GM23338 (cell line): ENCODE results near the gene NAA25. TPM values are rescaled to one million over a fixed set of nuclear protein-coding genes. Genes with fewer than 3 reads are reported as not detected.

Experiments used
- ATAC-seq: fragments of 200-7000 bp; cut with Tn5 transposase; 3 replicates; pipeline ENCODE4 v1.9.1; 2020
- DNase-seq: peaks from one replicate; pipeline ENCODE4 v3.0.0-alpha.2; 2015; ENCODE audit warnings: low spot score
- H2AFZ ChIP-seq: fragments of 200-600 bp; sonication (generic); 2 replicates; pipeline ENCODE4 v1.8.0; 2016; ENCODE audit warnings: antibody characterized with exemption, mild to moderate bottlenecking, moderate library complexity
- H3F3A ChIP-seq: fragments of 200-600 bp; sonication (generic); replicated peaks from 2 replicates; pipeline ENCODE4 v1.8.0; 2017; ENCODE audit warnings: antibody characterized with exemption, mixed run types, low read depth
- H3K27ac ChIP-seq: fragments of 200-600 bp; sonication (generic); 2 replicates; pipeline ENCODE4 v1.6.1; 2016; ENCODE audit warnings: low read depth
- H3K27me3 ChIP-seq: fragments of 200-600 bp; sonication (generic); 2 replicates; pipeline ENCODE4 v1.8.0; 2016; ENCODE audit warnings: mild to moderate bottlenecking, mixed run types, moderate library complexity; ENCODE audit not compliant: insufficient read depth
- H3K36me3 ChIP-seq: fragments of 200-600 bp; sonication (generic); 2 replicates; pipeline ENCODE4 v1.8.0; 2016; ENCODE audit warnings: mild to moderate bottlenecking; ENCODE audit not compliant: insufficient read depth
- H3K4me1 ChIP-seq: fragments of 200-600 bp; sonication (generic); 2 replicates; pipeline ENCODE4 v1.8.0; 2016; ENCODE audit warnings: mild to moderate bottlenecking, moderate library complexity; ENCODE audit not compliant: insufficient read depth
- H3K4me2 ChIP-seq: fragments of 200-600 bp; sonication (generic); 2 replicates; pipeline ENCODE4 v1.7.1; 2017; ENCODE audit warnings: mixed run types
- H3K4me3 ChIP-seq: fragments of 200-600 bp; sonication (generic); 2 replicates; pipeline ENCODE4 v1.6.1; 2016; ENCODE audit warnings: mixed run types
- H3K79me2 ChIP-seq: fragments of 200-600 bp; sonication (generic); replicated peaks from 2 replicates; pipeline ENCODE4 v1.8.0; 2017; ENCODE audit warnings: mild to moderate bottlenecking; ENCODE audit not compliant: insufficient read depth
- H3K9me2 ChIP-seq: fragments of 200-600 bp; sonication (generic); 2 replicates; pipeline ENCODE4 v1.8.0; 2017; ENCODE audit not compliant: insufficient read depth
- H4K20me1 ChIP-seq: fragments of 200-600 bp; sonication (generic); replicated peaks from 2 replicates; pipeline ENCODE4 v1.8.0; 2017; ENCODE audit warnings: mild to moderate bottlenecking; ENCODE audit not compliant: insufficient read depth
- H3K27ac Mint-ChIP-seq: 2 replicates; pipeline ENCODE4 v1.8.0; 2020; ENCODE audit warnings: inconsistent platforms, mild to moderate bottlenecking, moderate library complexity, mixed read lengths
- H3K27me3 Mint-ChIP-seq: 3 replicates; pipeline ENCODE4 v1.8.0; 2022; ENCODE audit warnings: low read depth, mild to moderate bottlenecking, moderate library complexity, mixed read lengths, inconsistent platforms; ENCODE audit not compliant: insufficient read depth, poor library complexity
- H3K36me3 Mint-ChIP-seq: 3 replicates; pipeline ENCODE4 v1.8.0; 2021; ENCODE audit warnings: low read depth, mild to moderate bottlenecking, inconsistent platforms, moderate library complexity, mixed read lengths
- H3K4me1 Mint-ChIP-seq: 3 replicates; pipeline ENCODE4 v1.8.0; 2020; ENCODE audit warnings: mild to moderate bottlenecking, inconsistent platforms, mixed read lengths
- H3K4me3 Mint-ChIP-seq: 3 replicates; pipeline ENCODE4 v1.8.0; 2021; ENCODE audit warnings: moderate library complexity, mild to moderate bottlenecking, inconsistent platforms, mixed read lengths
- H3K9me3 Mint-ChIP-seq: 3 replicates; pipeline ENCODE4 v1.8.0; 2020; ENCODE audit warnings: moderate library complexity, mild to moderate bottlenecking, inconsistent platforms, mixed read lengths
- CREB1 ChIP-seq: fragments of 250-450 bp; sonication (Bioruptor Pico); IDR thresholded peaks from 2 replicates; pipeline ENCODE4 v1.5.0; 2020; ENCODE audit warnings: low read depth, mild to moderate bottlenecking, moderate library complexity
- EZH2 ChIP-seq: fragments of 200-600 bp; sonication (generic); IDR thresholded peaks from one replicate; pipeline ENCODE4 v1.8.0; 2017; ENCODE audit warnings: antibody characterized with exemption, mild to moderate bottlenecking, low read depth; ENCODE audit not compliant: unreplicated experiment
- NANOG ChIP-seq: IDR thresholded peaks from 2 replicates; pipeline ENCODE4 v1.6.1; 2016; ENCODE audit warnings: antibody characterized with exemption, borderline replicate concordance
- POLR2AphosphoS5 ChIP-seq: IDR thresholded peaks from 2 replicates; pipeline ENCODE4 v1.6.1; 2016; ENCODE audit warnings: antibody characterized with exemption, low read depth
- STAT1 ChIP-seq: IDR thresholded peaks from one replicate; pipeline ENCODE4 v1.6.1; 2016; ENCODE audit warnings: antibody characterized with exemption; ENCODE audit not compliant: unreplicated experiment
- ZNF114 ChIP-seq: fragments of 250-450 bp; sonication (Bioruptor Pico); IDR thresholded peaks from 2 replicates; pipeline ENCODE4 v1.5.0; 2020; ENCODE audit warnings: mild to moderate bottlenecking, moderate library complexity
- ZNF331 ChIP-seq: fragments of 250-450 bp; sonication (Bioruptor Pico); IDR thresholded peaks from 2 replicates; pipeline ENCODE4 v1.5.0; 2020; ENCODE audit warnings: low read depth, mild to moderate bottlenecking, moderate library complexity
- polyA plus RNA-seq: library from polyadenylated mRNA; unstranded; fragments of >200 nt; fragmentation: Nextera tagmentation; extraction: Ambion mirVana; gene quantifications from 2 replicates; pipeline ENCODE4 v1.2.1, GENCODE V29; 2016
- total RNA-seq: library from RNA; depleted of rRNA; stranded (reverse); fragments of >200 nt; shearing (Covaris generic); gene quantifications from 2 replicates; pipeline ENCODE4 v1.2.3, GENCODE V29; 2014
- TF ChIP-seq, protein P1 (sequence below), 2 experiments: fragments of 200-600 bp in 1 of 2; sonication (generic) in 1 of 2; conservative IDR thresholded peaks; 2 replicates each; pipeline versions ENCODE4 v1.5.1 to v1.6.1; 2016 to 2017; ENCODE audit warnings: antibody characterized with exemption in 2 of 2, low read depth in 2 of 2, mild to moderate bottlenecking in 2 of 2, moderate library complexity in 1 of 2
- TF ChIP-seq, protein P2 (sequence below): IDR thresholded peaks from 2 replicates; pipeline ENCODE4 v1.6.1; 2016; ENCODE audit warnings: antibody characterized with exemption
- TF ChIP-seq, protein P3 (sequence below): fragments of 250-450 bp; sonication (Bioruptor Pico); IDR thresholded peaks from 2 replicates; pipeline ENCODE4 v1.5.0; 2020; ENCODE audit warnings: mild to moderate bottlenecking, moderate library complexity

Gene NAA25
- total and polyA plus RNA-seq, 2 experiments from 2014 or later: 49.0 to 55.1 TPM

DNA sequence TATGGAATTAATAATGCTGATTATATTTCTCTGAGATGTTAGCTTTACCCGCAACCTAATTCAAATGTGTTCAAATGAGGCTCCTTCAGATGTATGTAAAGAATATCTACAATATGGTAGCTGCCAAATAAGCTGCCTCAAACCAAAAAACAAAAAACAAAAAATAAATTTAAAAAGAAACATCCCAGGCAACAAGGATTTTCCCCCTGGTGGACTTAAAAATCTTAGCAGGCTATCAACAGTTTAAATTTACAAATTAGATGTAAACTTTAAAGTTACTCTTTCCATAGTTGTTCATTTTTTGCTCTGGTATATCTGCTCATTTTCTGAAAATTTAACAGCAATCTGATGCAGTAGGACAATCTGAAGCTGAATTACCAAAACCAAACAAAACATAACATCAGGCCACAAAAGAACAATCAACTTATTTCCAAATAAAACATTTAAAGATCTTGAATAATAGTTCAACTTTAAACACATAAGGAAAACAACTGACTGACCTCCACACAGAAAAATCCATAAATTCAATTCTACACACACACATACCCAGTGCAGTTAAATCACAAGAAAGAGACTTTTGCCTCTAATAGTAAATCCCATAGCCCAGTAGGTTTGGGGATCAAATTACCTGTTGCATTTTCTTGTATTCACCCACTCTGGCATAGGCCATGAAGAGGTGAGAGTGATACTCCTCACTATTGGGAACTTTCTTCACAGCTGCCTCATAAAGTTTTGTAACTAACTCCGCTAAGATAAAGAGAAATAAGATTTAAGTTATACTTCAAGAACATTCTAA is 21.3 kb downstream of the NAA25 start:
- Mint-ChIP-seq H3K27ac (no peak overlapping the region), H3K27me3 (peaks cover 3% of the 10 kb centered on the region), H3K4me1 (peaks cover 13% of the 10 kb centered on the region; the same call in 2 of the 3 replicates), H3K4me3 (no peak overlapping the region), H3K9me3 (no peaks in the 10 kb centered on the region), H3K36me3 (peaks cover 70% of the 10 kb centered on the region)
- H3K79me2 ChIP-seq: peaks cover 76% of the 10 kb centered on the region
- 0 out of 2 replicates have a peak, but pooled peaks cover 4% of the 10 kb centered on the region for H3F3A ChIP-seq
- peaks cover 24% of the 10 kb centered on the region for H4K20me1 ChIP-seq
- H3K9me2 ChIP-seq: no peaks in the 10 kb centered on the region
- H3K4me2 ChIP-seq: no peak overlapping the region
- H3K27me3 ChIP-seq: no peaks in the 10 kb centered on the region
- H2AFZ ChIP-seq: no peak overlapping the region
- peak; percentile 74 for ATAC-seq
- H3K27ac ChIP-seq: peak overlapping the region; percentile 36
- no peak overlapping the region for H3K4me3 ChIP-seq
- peaks cover 38% of the 10 kb centered on the region for H3K36me3 ChIP-seq
- peaks cover 5% of the 10 kb centered on the region; the same call in 1 of the 2 replicates for H3K4me1 ChIP-seq
- TF ChIP-seq, protein P1, sequence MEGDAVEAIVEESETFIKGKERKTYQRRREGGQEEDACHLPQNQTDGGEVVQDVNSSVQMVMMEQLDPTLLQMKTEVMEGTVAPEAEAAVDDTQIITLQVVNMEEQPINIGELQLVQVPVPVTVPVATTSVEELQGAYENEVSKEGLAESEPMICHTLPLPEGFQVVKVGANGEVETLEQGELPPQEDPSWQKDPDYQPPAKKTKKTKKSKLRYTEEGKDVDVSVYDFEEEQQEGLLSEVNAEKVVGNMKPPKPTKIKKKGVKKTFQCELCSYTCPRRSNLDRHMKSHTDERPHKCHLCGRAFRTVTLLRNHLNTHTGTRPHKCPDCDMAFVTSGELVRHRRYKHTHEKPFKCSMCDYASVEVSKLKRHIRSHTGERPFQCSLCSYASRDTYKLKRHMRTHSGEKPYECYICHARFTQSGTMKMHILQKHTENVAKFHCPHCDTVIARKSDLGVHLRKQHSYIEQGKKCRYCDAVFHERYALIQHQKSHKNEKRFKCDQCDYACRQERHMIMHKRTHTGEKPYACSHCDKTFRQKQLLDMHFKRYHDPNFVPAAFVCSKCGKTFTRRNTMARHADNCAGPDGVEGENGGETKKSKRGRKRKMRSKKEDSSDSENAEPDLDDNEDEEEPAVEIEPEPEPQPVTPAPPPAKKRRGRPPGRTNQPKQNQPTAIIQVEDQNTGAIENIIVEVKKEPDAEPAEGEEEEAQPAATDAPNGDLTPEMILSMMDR (conservative IDR thresholded peaks at IDR 0.05; ENCODE audit: low read depth in 2 of 2): peak in 1 of 2 experiments; percentile 47; a peak in 2 of 4 replicates
- TF ChIP-seq EZH2: no peak
- DNase-seq: peak; percentile 25

DNA sequence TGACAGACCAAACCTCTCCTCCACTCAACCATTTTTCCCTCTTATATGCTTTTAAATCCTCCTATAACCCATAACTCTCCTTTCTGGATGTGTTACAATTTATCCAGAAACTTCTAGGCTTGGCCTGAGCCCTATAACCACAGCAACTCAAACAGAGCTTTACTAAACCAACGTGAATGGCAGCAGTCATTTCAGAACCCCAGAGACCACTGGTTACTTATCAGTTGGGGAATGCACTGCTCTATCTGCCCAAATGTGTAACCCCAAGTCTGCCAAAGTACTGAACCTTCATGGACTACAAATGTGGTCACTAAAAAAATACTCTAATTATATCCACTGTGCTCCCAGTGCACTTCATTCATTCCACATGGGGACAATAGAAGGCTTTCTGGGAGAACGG is 42.0 kb downstream of the NAA25 start:
- Mint-ChIP-seq H3K4me1 (no peaks in the 10 kb centered on the region), H3K9me3 (no peaks in the 10 kb centered on the region), H3K27me3 (peaks cover 5% of the 10 kb centered on the region), H3K4me3 (no peak overlapping the region), H3K27ac (no peak overlapping the region), H3K36me3 (peaks cover 83% of the 10 kb centered on the region)
- H4K20me1 ChIP-seq: peaks cover 20% of the 10 kb centered on the region; the same call in 1 of the 2 replicates
- H3K4me1 ChIP-seq: no peaks in the 10 kb centered on the region
- ATAC-seq: no peak
- H3K36me3 ChIP-seq: peaks cover 79% of the 10 kb centered on the region
- peaks cover 17% of the 10 kb centered on the region for H3F3A ChIP-seq
- H3K4me2 ChIP-seq: no peak overlapping the region
- H3K9me2 ChIP-seq: no peaks in the 10 kb centered on the region
- no peak overlapping the region for H2AFZ ChIP-seq
- no peak overlapping the region for H3K4me3 ChIP-seq
- H3K27me3 ChIP-seq: no peaks in the 10 kb centered on the region
- no peak for DNase-seq
- H3K27ac ChIP-seq: no peak overlapping the region
- no peaks in the 10 kb centered on the region for H3K79me2 ChIP-seq
- TF ChIP-seq, protein P2, sequence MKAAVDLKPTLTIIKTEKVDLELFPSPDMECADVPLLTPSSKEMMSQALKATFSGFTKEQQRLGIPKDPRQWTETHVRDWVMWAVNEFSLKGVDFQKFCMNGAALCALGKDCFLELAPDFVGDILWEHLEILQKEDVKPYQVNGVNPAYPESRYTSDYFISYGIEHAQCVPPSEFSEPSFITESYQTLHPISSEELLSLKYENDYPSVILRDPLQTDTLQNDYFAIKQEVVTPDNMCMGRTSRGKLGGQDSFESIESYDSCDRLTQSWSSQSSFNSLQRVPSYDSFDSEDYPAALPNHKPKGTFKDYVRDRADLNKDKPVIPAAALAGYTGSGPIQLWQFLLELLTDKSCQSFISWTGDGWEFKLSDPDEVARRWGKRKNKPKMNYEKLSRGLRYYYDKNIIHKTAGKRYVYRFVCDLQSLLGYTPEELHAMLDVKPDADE: no peak
- TF ChIP-seq POLR2AphosphoS5 (no peak), NANOG (no peak), EZH2 (no peak), STAT1 (no peak), CREB1 (CRISPR knock-in tag) (no peak), ZNF331 (CRISPR knock-in tag) (no peak), ZNF114 (CRISPR knock-in tag) (no peak)
- TF ChIP-seq, protein P3, sequence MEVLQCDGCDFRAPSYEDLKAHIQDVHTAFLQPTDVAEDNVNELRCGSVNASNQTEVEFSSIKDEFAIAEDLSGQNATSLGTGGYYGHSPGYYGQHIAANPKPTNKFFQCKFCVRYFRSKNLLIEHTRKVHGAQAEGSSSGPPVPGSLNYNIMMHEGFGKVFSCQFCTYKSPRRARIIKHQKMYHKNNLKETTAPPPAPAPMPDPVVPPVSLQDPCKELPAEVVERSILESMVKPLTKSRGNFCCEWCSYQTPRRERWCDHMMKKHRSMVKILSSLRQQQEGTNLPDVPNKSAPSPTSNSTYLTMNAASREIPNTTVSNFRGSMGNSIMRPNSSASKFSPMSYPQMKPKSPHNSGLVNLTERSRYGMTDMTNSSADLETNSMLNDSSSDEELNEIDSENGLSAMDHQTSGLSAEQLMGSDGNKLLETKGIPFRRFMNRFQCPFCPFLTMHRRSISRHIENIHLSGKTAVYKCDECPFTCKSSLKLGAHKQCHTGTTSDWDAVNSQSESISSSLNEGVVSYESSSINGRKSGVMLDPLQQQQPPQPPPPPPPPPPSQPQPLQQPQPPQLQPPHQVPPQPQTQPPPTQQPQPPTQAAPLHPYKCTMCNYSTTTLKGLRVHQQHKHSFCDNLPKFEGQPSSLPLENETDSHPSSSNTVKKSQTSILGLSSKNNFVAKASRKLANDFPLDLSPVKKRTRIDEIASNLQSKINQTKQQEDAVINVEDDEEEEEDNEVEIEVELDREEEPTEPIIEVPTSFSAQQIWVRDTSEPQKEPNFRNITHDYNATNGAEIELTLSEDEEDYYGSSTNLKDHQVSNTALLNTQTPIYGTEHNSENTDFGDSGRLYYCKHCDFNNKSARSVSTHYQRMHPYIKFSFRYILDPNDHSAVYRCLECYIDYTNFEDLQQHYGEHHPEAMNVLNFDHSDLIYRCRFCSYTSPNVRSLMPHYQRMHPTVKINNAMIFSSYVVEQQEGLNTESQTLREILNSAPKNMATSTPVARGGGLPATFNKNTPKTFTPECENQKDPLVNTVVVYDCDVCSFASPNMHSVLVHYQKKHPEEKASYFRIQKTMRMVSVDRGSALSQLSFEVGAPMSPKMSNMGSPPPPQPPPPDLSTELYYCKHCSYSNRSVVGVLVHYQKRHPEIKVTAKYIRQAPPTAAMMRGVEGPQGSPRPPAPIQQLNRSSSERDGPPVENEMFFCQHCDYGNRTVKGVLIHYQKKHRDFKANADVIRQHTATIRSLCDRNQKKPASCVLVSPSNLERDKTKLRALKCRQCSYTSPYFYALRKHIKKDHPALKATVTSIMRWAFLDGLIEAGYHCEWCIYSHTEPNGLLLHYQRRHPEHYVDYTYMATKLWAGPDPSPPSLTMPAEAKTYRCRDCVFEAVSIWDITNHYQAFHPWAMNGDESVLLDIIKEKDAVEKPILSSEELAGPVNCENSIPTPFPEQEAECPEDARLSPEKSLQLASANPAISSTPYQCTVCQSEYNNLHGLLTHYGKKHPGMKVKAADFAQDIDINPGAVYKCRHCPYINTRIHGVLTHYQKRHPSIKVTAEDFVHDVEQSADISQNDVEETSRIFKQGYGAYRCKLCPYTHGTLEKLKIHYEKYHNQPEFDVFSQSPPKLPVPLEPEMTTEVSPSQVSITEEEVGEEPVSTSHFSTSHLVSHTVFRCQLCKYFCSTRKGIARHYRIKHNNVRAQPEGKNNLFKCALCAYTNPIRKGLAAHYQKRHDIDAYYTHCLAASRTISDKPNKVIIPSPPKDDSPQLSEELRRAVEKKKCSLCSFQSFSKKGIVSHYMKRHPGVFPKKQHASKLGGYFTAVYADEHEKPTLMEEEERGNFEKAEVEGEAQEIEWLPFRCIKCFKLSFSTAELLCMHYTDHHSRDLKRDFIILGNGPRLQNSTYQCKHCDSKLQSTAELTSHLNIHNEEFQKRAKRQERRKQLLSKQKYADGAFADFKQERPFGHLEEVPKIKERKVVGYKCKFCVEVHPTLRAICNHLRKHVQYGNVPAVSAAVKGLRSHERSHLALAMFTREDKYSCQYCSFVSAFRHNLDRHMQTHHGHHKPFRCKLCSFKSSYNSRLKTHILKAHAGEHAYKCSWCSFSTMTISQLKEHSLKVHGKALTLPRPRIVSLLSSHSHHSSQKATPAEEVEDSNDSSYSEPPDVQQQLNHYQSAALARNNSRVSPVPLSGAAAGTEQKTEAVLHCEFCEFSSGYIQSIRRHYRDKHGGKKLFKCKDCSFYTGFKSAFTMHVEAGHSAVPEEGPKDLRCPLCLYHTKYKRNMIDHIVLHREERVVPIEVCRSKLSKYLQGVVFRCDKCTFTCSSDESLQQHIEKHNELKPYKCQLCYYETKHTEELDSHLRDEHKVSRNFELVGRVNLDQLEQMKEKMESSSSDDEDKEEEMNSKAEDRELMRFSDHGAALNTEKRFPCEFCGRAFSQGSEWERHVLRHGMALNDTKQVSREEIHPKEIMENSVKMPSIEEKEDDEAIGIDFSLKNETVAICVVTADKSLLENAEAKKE (CRISPR knock-in tag): no peak
